ENCODE measurements around the gene LAMA1. TPM values are rescaled to one million over a fixed set of nuclear protein-coding genes. Genes with fewer than 3 reads are reported as not detected.

Gene LAMA1
- total and polyA plus RNA-seq, 10 of the 15 experiments (the other 5 are each of a cell fraction or from before 2014, with no cell fraction given) = under 0.01 to 1.9 (median 0.06) TPM; not detected in 6

GRCh38 chr18:7004009-7004408 lies 113.6 kb downstream of the LAMA1 start:
- WGBS (ENCODE audit: insufficient coverage, insufficient replicate concordance, low lambda C conversion rate, missing lambda C conversion rate) = 62% methylated on average over 6 of the region's 6 CpGs
- DNase-seq (ENCODE audit: low read depth, low spot score) = no peak
- no peak overlapping the region for H3K4me3 ChIP-seq
- in situ Hi-C loops (cut with MboI) (no loop called here), intact Hi-C loops (cut with micrococcal nuclease; ENCODE audit: unreplicated experiment) (no loop called here)
- H3K4me1 ChIP-seq (ENCODE audit: control insufficient read depth, insufficient read depth, low read length) = no peaks in the 10 kb centered on the region
- H3K79me2 ChIP-seq (ENCODE audit: control insufficient read depth, insufficient read depth, low read length) = no peaks in the 10 kb centered on the region
- no peaks in the 10 kb centered on the region for H4K20me1 ChIP-seq (ENCODE audit: control insufficient read depth, insufficient read depth)
- no peaks in the 10 kb centered on the region for H3K27me3 ChIP-seq (replicated peaks in 1 of 2; ENCODE audit: control insufficient read depth in 2 of 2, insufficient read depth in 2 of 2, low read length in 1 of 2)
- H3K9me3 ChIP-seq (replicated peaks; ENCODE audit: control insufficient read depth, insufficient read depth, low read length) = no peaks in the 10 kb centered on the region
- ChIA-PET SMC1A (ENCODE audit: uncharacterized antibody, unreplicated experiment) (no interaction called here), CTCF (no interaction called here), RAD21 (ENCODE audit: unreplicated experiment) (no interaction called here), POLR2A (no interaction called here)
- no peak overlapping the region for H3K9ac ChIP-seq (ENCODE audit: control insufficient read depth, insufficient read depth, low read length)
- BruUV-seq (replicated peaks) = no TSS peak
- no peaks in the 10 kb centered on the region for H3K36me3 ChIP-seq (ENCODE audit: control insufficient read depth in 2 of 2, insufficient read depth in 2 of 2, low read length in 1 of 2)
- H3K4me2 ChIP-seq (ENCODE audit: control insufficient read depth, insufficient read depth) = no peak overlapping the region
- no peak for ATAC-seq
- H3K27ac ChIP-seq (ENCODE audit: control insufficient read depth, insufficient read depth) = no peak overlapping the region
- FAIRE-seq = no peak
- H2AFZ ChIP-seq (ENCODE audit: control insufficient read depth, low read depth, low read length) = no peak overlapping the region
- TF ChIP-seq KLF5 (IDR thresholded peaks at IDR 0.05; ENCODE audit: partially characterized antibody) (no peak), E2F8 (IDR thresholded peaks at IDR 0.05; ENCODE audit: low read depth, partially characterized antibody) (no peak), USF2 (IDR thresholded peaks at IDR 0.05; ENCODE audit: borderline replicate concordance, low read depth, low read length) (no peak), MTA2 (IDR thresholded peaks at IDR 0.05; ENCODE audit: low read depth) (no peak), ZSCAN29 (IDR thresholded peaks at IDR 0.05) (no peak), LARP7 (IDR thresholded peaks at IDR 0.05) (no peak), RCOR1 (conservative IDR thresholded peaks at IDR 0.05; ENCODE audit: low read depth, low read length) (no peak), TARDBP (IDR thresholded peaks at IDR 0.05; ENCODE audit: borderline replicate concordance) (no peak), PBX3 (IDR thresholded peaks at IDR 0.05; ENCODE audit: insufficient replicate concordance, low read depth, low read length) (no peak), ZBTB11 (CRISPR knock-in tag; IDR thresholded peaks at IDR 0.05) (no peak), NR2F1 (conservative IDR thresholded peaks at IDR 0.05) (no peak), CBX3 (IDR thresholded peaks at IDR 0.05; ENCODE audit: borderline replicate concordance, low read depth) (no peak), EZH2 (IDR thresholded peaks at IDR 0.05; ENCODE audit: borderline replicate concordance, control insufficient read depth, low read depth, low read length) (no peak), FOXK2 (IDR thresholded peaks at IDR 0.05) (no peak), POLR2A (IDR thresholded peaks at IDR 0.05; ENCODE audit: low read depth, low read length) (no peak), E2F4 (IDR thresholded peaks at IDR 0.05; ENCODE audit: low read depth, low read length) (no peak), HDAC2 (IDR thresholded peaks at IDR 0.05) (no peak)

Measured in GM12878 (cell line).